GM20000 (cell line): ENCODE data around the gene RLBP1.

Experiments used
- DNase-seq: peaks from one replicate; pipeline ENCODE4 v3.0.0; 2012; ENCODE audit warnings: low spot score
- CTCF ChIP-seq: IDR thresholded peaks from 2 replicates; pipeline ENCODE4 v1.5.1; 2012; ENCODE audit warnings: mild to moderate bottlenecking, control low read depth; ENCODE audit errors: extremely low read depth, missing control alignments

RLBP1 gene

GRCh38 chr15:89203705-89204273 is 17.6 kb downstream of the RLBP1 start:
- TF ChIP-seq CTCF, result no peak
- DNase-seq, result no peak

- DNase-seq, result no peak
- TF ChIP-seq CTCF, result no peak
Observed at GRCh38 chr15:89201465-89202005, 19.8 kb downstream of the RLBP1 start.

GRCh38 chr15:89200182-89200581 is 21.2 kb downstream of the RLBP1 start:
- TF ChIP-seq CTCF, result no peak
- no peak for DNase-seq

- no peak for TF ChIP-seq CTCF
- no peak for DNase-seq
Observed at GRCh38 chr15:89199746-89200145, 21.6 kb downstream of the RLBP1 start.

GRCh38 chr15:89198934-89199333 is 22.4 kb downstream of the RLBP1 start:
- TF ChIP-seq CTCF, result no peak
- DNase-seq, result no peak

- TF ChIP-seq CTCF, result no peak
- DNase-seq, result no peak
Observed at GRCh38 chr15:89198196-89198595, 23.2 kb downstream of the RLBP1 start.

GRCh38 chr15:89197503-89197971 is 23.8 kb downstream of the RLBP1 start:
- no peak for TF ChIP-seq CTCF
- no peak for DNase-seq
